GM18873 (cell line): ENCODE data around the gene CLEC18A.

Experiments used
- ATAC-seq: cut with Tn5 transposase; IDR thresholded peaks from one replicate; pipeline ENCODE4 v1.9.1; 2021; ENCODE audit warnings: mild to moderate bottlenecking, moderate library complexity, moderate number of reproducible peaks; ENCODE audit not compliant: unreplicated experiment, low FRiP score

CLEC18A gene

DNA sequence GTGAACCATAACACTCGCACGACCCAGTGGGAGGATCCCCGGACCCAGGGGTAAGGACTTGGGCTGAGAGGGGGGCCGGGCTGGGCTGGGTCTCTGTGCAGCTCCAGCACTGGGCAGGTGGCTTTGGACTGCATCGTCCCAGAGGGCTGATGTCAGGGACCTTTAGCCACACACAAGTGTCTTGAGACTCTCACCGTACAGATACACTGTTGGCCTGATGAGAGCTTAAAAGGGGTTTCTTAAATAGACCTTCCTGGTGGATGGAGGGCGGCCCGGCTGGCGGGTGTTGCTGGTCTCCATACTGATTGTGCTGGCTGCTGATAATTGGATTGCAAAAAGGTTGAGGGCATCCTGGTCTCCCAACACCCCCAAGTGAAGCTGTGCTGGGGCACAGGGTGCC, 21.7 kb upstream of the CLEC18A start:
- ATAC-seq: no peak

DNA sequence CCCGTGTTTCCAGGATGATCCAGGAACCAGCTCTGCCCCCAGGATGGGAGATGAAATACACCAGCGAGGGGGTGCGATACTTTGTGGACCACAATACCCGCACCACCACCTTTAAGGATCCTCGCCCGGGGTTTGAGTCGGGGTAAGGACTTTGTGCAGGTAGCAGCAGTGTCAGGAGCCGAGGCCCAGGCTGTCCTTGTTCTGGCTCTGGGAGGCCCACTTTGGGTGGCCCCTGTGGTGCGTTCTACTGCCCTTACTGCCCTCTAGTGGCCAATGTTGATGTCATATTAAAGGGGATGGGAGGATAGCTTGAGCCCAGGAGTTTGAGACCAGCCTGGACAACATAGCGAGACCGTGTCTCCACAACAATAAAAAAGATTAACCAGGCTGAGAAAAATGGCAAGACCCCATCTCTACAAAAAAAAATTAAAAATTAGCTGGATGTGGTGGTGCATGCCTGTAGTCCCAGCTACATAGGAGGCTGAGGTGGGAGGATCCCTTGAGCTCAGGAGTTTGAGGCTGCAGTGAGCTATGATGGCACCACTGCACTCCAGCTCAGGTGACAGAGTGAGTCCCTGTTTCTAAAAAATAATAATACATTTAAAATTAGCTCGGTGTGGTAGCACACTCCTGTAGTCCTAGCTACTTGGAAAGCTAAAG, 20.9 kb upstream of the CLEC18A start:
- ATAC-seq: no peak

DNA sequence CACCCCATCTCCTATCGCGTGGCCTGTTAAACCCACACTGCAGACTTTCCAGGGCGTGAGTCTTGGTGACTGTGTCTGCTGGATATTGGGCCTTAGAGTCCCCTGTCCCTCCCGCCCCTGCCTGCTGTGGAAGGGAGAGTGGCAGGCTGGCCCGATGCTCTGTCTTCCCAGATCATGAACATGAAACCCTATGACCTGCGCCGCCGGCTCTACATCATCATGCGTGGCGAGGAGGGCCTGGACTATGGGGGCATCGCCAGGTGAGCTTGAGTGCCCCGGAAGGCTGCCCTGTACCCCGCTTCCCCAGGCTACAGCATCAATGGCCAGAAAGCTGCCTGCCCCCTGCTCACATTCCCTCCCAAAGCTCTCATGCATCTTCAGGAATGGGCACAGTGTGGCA, 19.5 kb upstream of the CLEC18A start:
- no peak for ATAC-seq

DNA sequence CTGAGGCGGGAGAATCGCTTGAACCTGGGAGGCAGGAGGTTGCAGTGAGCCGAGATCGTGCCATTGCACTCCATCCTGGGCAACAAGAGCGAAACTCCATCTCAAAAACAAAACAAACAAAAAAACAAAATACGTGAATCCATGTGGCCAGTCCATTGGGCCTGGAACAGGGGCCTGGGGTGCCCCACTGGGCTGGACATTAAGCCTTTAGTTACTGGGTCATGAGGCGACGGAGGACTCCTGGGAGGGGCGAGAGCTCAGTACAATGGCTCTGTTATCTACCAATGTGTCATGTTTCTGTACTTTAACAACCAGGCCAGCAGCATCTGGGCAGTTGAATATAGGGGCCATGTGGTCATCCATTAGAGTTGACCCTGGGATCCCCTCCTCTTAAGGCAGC, 18.9 kb upstream of the CLEC18A start:
- no peak for ATAC-seq

DNA sequence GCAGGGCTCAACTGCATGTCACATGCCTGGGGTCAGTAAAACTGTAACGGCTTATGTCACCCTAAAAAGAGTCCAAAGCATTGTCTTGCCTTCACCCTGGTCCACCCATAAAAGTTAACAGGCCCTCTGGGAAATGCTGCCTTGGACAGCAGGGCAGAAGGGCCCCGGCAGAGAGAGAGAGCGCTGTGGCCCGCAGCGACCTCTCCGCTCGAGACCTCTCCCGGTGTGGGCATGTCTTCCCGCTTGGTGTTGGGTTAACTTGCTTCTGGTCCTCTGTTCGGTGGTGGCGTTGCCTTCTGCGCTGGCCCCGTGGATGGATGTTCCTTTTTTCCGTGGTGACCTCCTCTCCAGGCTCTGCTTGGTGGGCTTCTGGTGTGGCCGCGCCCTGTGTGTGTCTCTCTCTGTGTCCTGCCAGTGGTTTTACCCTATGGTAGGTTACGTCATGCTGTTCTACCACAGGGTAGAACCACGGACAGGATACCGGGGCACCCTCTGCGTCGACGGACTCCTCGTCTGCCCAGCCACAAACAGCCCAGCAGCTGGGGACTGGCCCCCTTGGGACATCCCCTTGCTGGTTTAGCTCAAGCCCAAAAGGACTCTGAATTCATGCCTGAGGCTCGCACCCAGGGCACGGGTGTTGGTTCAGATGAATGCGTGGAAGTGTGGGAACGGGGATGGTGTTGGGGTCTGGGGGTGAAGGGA, 18.3 kb upstream of the CLEC18A start:
- no peak for ATAC-seq

DNA sequence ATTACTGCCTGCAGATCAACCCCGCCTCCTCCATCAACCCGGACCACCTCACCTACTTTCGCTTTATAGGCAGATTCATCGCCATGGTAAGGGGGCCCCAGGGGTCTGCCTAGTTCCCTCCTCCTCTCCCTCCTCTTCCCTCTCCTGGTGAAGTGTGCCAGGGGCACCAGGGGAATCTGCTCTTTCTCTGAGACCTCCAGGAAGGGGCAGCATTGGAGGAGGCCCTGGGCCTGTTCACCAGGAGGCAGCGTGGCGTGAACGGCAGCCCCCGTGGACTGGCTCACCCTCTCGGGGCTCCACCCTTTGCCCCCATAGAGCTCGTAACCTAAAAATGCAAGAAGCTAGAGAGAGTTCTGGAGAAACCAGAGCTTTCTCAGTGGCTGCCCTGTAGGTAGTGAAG, 17.1 kb upstream of the CLEC18A start:
- no peak for ATAC-seq

DNA sequence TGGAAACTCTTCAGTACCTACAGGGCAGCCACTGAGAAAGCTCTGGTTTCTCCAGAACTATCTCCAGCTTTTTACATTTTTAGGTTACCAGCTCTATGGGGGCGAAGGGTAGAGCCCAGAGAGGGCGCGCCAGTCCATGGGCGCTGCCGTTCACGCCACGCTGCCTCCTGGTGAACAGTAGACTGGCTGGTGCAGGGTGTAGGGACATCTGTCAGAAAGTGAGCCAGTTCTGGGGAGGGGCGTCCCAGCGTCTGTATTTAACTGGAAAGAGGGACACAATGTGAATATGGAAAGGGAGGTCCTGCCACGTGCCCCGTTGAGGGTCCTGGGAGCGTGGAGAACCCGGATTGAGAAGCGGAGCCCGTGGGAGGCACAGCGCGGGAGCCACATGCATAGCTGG, 16.4 kb upstream of the CLEC18A start:
- no peak for ATAC-seq

DNA sequence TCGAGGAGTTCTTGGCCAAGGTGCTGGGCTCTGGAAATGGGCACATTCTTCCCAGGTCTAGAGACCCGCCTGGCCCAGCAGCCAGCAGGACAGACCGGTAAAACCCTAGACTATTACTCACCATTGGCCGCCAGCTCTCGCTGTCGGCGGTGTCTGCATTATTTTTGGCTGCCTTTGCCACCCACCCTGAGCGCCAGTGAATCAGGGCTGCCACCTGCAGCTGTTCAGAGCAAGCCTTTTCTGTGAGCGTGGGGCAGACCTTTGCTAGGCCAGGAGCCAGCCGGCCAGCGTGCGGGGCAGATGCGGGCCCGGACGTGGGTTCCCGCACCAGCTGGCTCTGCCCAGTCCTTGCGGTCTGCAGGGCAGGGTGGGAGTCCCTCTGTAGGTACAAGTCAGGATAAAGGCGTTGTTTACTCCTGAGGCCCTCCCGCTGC, 15.8 kb upstream of the CLEC18A start:
- no peak for ATAC-seq

DNA sequence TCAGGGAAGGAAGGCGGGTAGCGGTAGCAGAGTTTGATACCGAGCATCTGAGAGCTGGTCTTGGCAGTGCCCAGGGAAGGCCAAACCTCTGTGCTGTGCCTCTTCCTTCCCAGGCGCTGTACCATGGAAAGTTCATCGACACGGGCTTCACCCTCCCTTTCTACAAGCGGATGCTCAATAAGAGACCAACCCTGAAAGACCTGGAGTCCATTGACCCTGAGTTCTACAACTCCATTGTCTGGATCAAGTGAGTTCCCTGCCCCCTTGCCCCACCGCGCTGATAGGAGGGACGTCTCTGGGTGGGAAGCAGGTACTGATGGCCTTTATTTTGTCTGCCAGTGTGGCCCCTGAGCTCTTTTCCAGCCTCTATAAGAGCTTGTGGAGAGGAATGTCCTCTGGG, 15.4 kb upstream of the CLEC18A start:
- no peak for ATAC-seq

DNA sequence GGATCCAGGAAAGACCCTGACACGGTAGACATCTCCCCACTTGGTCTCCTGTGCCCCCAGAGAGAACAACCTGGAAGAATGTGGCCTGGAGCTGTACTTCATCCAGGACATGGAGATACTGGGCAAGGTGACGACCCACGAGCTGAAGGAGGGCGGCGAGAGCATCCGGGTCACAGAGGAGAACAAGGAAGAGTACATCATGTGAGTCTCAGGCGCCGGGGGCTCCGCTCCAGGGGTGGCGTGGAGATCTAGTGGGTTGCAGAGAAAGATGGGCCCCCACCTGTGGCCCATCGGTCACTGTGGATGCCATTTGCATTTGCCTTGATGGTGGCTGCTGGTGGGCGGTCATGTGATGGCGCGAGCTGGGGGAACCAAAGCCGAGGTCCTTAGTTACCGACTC, 14.9 kb upstream of the CLEC18A start:
- no peak for ATAC-seq

DNA sequence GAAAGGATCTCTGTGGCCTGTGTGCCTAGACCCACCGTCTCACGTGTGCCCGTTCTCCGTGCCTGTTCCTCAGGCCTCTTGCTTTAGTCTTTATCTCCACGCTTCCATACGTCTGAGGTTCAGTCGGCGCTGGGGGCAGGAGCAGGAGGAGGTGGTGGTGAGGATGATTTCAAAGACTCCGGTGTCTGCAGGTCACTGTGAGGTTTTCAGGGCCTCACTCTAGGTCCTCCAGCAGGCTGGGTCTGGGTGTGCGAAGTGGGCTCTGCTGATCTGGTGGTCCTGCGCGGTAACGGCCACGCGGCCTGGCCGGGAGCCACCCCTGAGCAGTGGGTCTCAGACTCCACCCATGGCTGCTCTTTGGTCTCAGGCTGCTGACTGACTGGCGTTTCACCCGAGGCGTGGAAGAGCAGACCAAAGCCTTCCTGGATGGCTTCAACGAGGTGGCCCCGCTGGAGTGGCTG, 14.4 kb upstream of the CLEC18A start:
- no peak for ATAC-seq

DNA sequence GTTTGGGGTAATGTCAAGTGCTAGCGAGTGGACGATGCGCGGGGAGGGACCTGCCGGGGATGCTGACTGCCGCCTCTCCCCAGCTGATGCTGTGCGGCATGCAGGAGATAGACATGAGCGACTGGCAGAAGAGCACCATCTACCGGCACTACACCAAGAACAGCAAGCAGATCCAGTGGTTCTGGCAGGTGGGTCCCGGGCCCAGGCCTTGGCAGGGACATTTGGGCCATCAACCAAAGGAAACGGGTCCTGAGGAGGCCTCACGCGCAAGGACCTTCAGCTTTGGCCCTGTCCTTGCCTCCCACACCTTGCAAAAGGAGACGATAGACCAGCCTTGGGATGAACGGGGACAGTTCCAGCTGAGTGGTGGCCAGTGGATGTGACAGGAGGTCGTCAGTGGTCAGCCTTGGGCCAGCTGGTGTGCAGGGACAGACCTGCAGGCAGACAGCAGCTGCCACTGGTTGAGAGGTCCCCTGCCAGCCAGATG, 13.6 kb upstream of the CLEC18A start:
- ATAC-seq: no peak

DNA sequence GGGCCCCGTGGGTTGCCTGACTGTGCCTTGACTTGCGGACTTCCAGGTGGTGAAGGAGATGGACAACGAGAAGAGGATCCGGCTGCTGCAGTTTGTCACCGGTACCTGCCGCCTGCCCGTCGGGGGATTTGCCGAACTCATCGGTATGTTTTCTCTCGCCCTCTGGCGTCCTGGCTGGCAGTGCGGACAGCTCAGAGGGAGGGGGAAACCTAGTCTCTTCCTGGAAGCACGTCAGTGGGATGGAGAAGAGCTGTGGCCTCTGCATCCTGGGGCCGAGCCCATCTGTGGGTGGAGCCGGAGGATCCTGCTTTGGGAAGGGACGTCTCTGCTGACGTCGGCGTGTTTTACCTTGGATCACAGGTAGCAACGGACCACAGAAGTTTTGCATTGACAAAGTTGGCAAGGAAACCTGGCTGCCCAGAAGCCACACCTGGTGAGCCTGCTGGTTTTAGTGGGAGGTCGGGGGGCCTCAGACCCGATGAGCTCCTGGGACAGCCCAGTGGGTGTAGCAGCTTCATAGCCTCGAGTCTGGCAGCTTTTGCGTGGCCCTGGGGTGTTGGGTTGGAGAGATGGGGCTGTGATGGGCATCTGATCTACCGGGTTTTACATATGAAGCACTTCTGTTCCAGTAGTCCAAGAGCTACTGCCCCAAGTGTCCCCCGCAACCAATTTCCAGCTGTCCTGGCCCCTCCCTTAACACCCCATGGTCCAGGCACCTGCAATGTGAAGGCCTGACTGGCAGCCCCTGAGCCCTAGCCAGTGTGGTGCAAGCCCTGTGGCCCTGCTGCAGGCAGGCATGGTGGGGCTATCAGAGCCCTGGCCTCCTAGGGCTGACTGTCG, 11.9 kb upstream of the CLEC18A start:
- no peak for ATAC-seq

DNA sequence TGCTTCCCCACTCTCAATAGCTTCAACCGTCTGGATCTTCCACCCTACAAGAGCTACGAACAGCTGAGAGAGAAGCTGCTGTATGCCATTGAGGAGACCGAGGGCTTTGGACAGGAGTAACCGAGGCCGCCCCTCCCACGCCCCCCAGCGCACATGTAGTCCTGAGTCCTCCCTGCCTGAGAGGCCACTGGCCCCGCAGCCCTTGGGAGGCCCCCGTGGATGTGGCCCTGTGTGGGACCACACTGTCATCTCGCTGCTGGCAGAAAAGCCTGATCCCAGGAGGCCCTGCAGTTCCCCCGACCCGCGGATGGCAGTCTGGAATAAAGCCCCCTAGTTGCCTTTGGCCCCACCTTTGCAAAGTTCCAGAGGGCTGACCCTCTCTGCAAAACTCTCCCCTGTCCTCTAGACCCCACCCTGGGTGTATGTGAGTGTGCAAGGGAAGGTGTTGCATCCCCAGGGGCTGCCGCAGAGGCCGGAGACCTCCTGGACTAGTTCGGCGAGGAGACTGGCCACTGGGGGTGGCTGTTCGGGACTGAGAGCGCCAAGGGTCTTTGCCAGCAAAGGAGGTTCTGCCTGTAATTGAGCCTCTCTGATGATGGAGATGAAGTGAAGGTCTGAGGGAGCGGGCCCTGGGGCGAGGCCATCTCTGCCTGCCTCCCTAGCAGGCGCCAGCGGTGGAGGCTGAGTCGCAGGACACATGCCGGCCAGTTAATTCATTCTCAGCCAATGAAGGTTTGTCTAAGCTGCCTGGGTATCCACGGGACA, 11.1 kb upstream of the CLEC18A start:
- ATAC-seq: no peak

DNA sequence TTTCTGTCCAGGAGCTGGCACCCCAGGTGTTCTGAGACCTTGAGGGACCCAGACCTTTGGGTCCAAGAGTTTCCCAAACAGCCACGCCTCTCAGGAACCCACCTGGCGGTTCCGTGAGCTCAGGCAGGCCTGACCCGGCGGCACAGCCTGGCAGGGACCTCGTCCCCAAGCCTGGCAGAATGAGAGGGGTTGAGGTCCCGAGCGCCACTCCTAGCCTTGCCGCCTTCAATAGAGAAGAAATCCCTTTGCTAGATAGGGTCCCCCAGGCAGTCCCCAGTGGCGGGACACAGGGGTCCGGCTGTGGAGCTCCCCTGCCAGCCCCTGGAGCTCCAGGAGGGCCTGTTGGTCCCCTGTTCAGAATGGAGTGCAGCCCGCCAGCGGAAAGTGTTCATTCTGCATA, 10.5 kb upstream of the CLEC18A start:
- ATAC-seq: no peak

DNA sequence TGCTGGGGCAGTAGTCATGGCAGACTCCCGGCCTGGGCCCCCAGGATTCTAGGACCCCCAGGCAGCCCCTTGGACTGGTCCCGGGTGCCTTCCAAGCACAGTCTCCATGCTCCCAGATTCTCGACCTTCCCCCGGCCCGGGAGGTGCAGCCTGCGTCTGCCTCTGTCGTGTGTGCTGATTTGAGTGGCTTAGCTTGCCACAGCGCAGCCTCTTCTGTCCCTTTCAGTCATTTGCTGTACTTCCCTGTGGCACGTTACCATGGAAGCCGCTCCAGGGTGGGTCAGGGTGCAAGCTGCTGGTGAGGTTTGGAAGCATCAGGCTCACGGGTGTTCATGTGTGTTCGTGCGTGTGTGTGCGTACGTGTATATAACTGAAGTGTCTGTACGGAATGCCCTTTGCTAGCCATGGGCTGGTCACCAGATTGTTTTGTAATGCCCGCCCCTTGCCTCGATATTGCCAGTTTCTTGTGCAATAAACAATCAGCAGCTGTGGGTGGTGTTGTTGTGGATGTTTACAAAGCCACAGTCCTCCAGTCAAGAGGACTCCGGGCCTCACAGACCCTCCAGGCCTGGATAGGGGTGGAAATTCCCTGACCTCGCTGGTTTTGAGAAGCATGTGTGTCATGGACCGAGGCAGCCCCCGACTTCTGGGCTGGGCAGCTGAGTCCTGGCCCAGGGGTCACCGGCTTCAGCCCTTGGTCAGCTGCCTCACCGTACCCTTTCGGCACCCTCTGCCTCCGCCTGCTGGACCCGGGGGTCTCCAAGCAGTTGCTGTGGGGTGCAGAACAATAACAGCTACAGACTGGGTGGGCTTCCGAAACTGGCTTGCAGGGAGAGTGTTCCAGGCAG, 9.7 kb upstream of the CLEC18A start:
- ATAC-seq: no peak

DNA sequence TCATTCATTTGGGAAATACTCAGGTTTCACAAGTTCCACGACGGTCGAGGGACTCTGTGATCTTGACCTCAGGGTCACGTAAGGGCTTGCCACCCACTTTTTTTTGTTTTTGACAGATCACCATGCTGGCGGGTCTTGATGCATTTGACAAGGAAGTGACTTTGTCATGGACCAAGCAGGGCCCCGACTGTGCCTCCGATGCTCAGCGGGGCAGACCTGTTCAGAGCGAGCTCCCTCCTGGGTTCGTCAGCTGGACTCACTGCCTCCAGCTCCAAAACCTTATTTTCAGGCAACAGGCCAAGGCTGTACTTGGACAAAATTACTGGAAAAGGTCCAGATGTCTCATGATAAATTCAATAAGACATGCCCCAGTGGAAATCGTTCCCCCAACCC, 9.0 kb upstream of the CLEC18A start:
- no peak for ATAC-seq

DNA sequence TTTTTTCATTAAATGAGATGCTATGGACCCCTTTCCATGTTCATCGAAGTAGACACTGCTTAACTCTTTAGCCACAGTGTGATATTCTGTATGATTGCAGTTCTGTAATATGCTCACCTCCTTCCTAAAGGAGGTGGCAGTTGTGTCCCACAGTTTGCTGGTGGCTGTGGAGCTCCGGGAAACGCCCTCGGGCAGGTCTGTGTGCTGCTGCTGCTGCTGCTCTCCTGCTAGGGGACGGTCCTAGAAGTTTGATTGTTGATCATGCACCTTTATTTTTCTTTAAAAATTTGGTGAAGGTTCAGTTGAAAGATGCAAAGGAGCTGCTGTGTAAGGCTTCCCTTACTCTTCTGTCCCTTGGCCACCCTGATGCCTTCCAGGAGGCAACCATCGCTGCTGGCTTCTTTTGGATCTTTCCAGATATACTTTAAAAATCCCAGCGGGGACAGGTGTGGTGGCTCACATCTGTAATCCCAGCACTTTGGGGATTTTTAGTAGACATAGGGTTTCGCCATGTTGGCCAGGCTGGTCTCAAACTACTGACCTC, 8.4 kb upstream of the CLEC18A start:
- no peak for ATAC-seq
